Subcutaneous adipose tissue (tissue), 4 donors: Measurements from ENCODE around the gene FREM1. TPM values are rescaled to one million over a fixed set of nuclear protein-coding genes. Genes with fewer than 3 reads are reported as not detected.

Experiments
- total RNA-seq, 4 donors: library from RNA; depleted of rRNA; stranded (reverse); fragments of >200 nt; gene quantifications; one replicate each; pipeline ENCODE4 v1.1.0, GENCODE V29; 2016
- TF ChIP-seq, protein P1 (sequence below): fragments of 450-650 bp; IDR thresholded peaks from one replicate; pipeline ENCODE4 v1.5.1; 2016; ENCODE audit warnings: low read depth, mild to moderate bottlenecking, control low read depth, antibody characterized with exemption, moderate library complexity

The FREM1 gene
- total RNA-seq, 4 donors from 2014 or later, result 3.2 to 14.5 (median 10.0) TPM

GRCh38 chr9:14733133-14733532, 177.1 kb downstream of the FREM1 start:
- TF ChIP-seq, protein P1, sequence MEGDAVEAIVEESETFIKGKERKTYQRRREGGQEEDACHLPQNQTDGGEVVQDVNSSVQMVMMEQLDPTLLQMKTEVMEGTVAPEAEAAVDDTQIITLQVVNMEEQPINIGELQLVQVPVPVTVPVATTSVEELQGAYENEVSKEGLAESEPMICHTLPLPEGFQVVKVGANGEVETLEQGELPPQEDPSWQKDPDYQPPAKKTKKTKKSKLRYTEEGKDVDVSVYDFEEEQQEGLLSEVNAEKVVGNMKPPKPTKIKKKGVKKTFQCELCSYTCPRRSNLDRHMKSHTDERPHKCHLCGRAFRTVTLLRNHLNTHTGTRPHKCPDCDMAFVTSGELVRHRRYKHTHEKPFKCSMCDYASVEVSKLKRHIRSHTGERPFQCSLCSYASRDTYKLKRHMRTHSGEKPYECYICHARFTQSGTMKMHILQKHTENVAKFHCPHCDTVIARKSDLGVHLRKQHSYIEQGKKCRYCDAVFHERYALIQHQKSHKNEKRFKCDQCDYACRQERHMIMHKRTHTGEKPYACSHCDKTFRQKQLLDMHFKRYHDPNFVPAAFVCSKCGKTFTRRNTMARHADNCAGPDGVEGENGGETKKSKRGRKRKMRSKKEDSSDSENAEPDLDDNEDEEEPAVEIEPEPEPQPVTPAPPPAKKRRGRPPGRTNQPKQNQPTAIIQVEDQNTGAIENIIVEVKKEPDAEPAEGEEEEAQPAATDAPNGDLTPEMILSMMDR, result no peak

DNA sequence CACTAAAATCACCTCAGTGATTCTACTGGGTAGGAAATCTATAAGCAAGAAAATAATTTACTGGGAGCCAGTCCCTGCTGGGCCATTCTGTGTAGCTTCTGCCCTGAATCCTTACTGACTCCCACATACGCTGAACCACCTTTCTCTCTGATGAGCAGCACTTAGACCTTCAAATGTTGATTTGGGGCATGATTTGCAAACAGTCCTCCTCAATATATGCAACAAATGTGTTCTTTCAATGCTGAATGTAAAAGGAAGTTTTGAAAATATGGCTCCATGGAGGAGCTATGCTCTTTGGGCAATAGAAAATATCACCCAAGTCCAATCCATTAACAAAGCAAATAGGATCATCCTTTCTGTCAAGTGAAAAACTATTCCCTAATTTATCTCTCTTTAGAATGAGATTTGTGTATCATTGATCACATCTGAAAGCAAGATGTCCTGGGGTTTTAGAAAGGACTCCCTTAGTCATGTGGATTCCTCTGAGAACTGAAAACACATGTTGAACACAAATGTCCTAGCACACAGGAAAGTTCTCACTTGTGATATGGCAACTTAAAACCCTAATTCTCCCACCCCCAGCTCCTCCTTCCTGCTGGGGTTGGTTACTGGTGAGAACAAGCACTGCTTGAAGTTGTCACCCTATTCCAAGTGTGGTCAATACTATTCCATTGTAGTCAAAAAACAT, 178.8 kb downstream of the FREM1 start:
- TF ChIP-seq, protein P1, result no peak

DNA sequence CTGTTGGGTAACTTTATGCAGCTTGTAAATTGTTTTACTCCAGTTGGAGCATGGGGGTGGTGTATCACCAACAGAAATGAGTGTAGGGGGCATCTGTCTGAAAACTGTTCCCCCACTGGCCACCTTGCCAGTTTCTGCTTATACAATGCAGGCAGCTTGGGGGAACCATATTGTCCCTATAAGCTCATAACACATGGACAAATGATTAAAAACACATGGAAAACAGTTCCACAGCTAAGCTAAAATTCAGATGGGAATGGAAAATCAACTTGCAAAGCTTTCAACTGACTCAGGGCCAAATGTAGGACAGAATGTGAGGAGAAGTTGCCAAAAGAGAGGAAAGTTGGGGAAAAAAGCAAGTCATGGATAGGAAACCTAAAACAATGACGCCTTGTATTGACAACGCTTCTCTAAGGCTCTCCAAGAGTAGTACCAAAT, 179.7 kb downstream of the FREM1 start:
- TF ChIP-seq, protein P1, result no peak

DNA sequence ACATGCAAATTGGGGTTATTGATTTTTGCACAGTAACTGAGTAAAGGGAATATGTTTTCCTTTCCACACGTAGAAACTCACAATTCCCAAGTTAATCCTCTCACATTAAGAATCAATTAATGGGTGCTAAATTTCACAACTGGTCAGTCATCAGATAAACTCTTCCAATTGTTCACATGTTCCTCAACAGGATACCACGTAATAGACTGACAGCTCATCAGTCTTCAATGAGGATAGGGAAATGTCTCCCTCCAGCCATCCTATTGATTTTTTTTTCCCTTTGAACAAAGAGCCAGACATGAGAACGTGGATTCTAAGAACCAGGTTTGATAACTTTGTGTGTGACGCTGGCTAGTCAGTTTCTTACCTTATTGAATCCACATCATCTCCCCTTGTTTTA, 186.9 kb downstream of the FREM1 start:
- TF ChIP-seq, protein P1, result no peak

- TF ChIP-seq, protein P1, result no peak
Measured at GRCh38 chr9:14722391-14723035, 187.7 kb downstream of the FREM1 start, which contains the start of gene CER1. CER1 (minus strand) TSS chr9:14722733; CDS start chr9:14722672, 61 bp downstream.

- TF ChIP-seq, protein P1, result no peak
Measured at GRCh38 chr9:14719231-14719923, 190.9 kb downstream of the FREM1 start.

- TF ChIP-seq, protein P1, result no peak
Measured at GRCh38 chr9:14715102-14715501, 195.1 kb downstream of the FREM1 start.
